ENCODE measurements around the gene NUDT4B. TPM values are rescaled to one million over a fixed set of nuclear protein-coding genes. Genes with fewer than 3 reads are reported as not detected.
"Not testable (repeated sequence)": the region's sequence is repeated elsewhere in the genome, so short reads cannot be mapped to it uniquely, and the experiment has no call there.

Gene NUDT4B
- total RNA-seq, result not detected
- polyA plus RNA-seq, result 1 to 10 TPM; 2.5 to 9.1 (median 4.6) TPM

- H3K27ac Mint-ChIP-seq; H3K9me3 ChIP-seq (ENCODE audit: control insufficient read depth in 2 of 2, low read length in 2 of 2); DNase-seq; H3K27me3 ChIP-seq (ENCODE audit: control insufficient read depth, insufficient read depth, low read length); H3K27me3 Mint-ChIP-seq; H3K36me3 Mint-ChIP-seq; H3K36me3 ChIP-seq (ENCODE audit: control insufficient read depth, insufficient read depth, low read length); H3K4me1 ChIP-seq (ENCODE audit: control insufficient read depth, insufficient read depth, low read length, poor library complexity, severe bottlenecking); H3K9me3 Mint-ChIP-seq; H3K27ac ChIP-seq (ENCODE audit: insufficient read depth, low read length, poor library complexity, severe bottlenecking); H3K4me3 ChIP-seq (ENCODE audit: low read depth, low read length); H3K4me3 Mint-ChIP-seq; H3K4me1 Mint-ChIP-seq: not testable (repeated sequence)
- ATAC-seq (ENCODE audit: low read depth in 2 of 2), result peak; percentile 56 to 59
These were observed at the start of gene NUDT4B for GRCh38 chr1:148748563-148749334. TSS of gene NUDT4B (plus strand) at chr1:148748774. CDS start at chr1:148748953, 179 bp downstream.

- not testable (repeated sequence) for H3K4me1 ChIP-seq (ENCODE audit: control insufficient read depth, insufficient read depth, low read length, poor library complexity, severe bottlenecking); H3K4me3 ChIP-seq (ENCODE audit: low read depth, low read length); H3K27ac Mint-ChIP-seq; H3K36me3 Mint-ChIP-seq; H3K27me3 ChIP-seq (ENCODE audit: control insufficient read depth, insufficient read depth, low read length); H3K27me3 Mint-ChIP-seq; H3K4me1 Mint-ChIP-seq; DNase-seq; H3K9me3 Mint-ChIP-seq; H3K27ac ChIP-seq (ENCODE audit: insufficient read depth, low read length, poor library complexity, severe bottlenecking); H3K36me3 ChIP-seq (ENCODE audit: control insufficient read depth, insufficient read depth, low read length); H3K9me3 ChIP-seq (ENCODE audit: control insufficient read depth in 2 of 2, low read length in 2 of 2); H3K4me3 Mint-ChIP-seq
- ATAC-seq (ENCODE audit: low read depth in 2 of 2), result peak; percentile 78 to 79
These were observed 49.2 kb upstream of the NUDT4B start for GRCh38 chr1:148699357-148699756.

GRCh38 chr1:148702242-148702641 is 46.3 kb upstream of the NUDT4B start:
- not testable (repeated sequence) for H3K27ac Mint-ChIP-seq

GRCh38 chr1:148703973-148704591 is 44.5 kb upstream of the NUDT4B start:
- not testable (repeated sequence) for ATAC-seq (ENCODE audit: low read depth in 2 of 2); H3K4me3 Mint-ChIP-seq; H3K27ac ChIP-seq (ENCODE audit: insufficient read depth, low read length, poor library complexity, severe bottlenecking); H3K4me3 ChIP-seq (ENCODE audit: low read depth, low read length); H3K27me3 Mint-ChIP-seq; H3K4me1 Mint-ChIP-seq; H3K36me3 Mint-ChIP-seq; H3K27me3 ChIP-seq (ENCODE audit: control insufficient read depth, insufficient read depth, low read length); H3K36me3 ChIP-seq (ENCODE audit: control insufficient read depth, insufficient read depth, low read length); DNase-seq; H3K9me3 ChIP-seq (ENCODE audit: control insufficient read depth in 2 of 2, low read length in 2 of 2); H3K27ac Mint-ChIP-seq; H3K4me1 ChIP-seq (ENCODE audit: control insufficient read depth, insufficient read depth, low read length, poor library complexity, severe bottlenecking); H3K9me3 Mint-ChIP-seq

More at GRCh38 chr1:148702242-148702641, 46.3 kb upstream of the NUDT4B start:
- not testable (repeated sequence) for H3K9me3 Mint-ChIP-seq; H3K36me3 Mint-ChIP-seq; DNase-seq; H3K36me3 ChIP-seq (ENCODE audit: control insufficient read depth, insufficient read depth, low read length); H3K4me1 Mint-ChIP-seq; H3K9me3 ChIP-seq (ENCODE audit: control insufficient read depth in 2 of 2, low read length in 2 of 2); H3K4me3 ChIP-seq (ENCODE audit: low read depth, low read length); ATAC-seq (ENCODE audit: low read depth in 2 of 2); H3K4me3 Mint-ChIP-seq; H3K27me3 ChIP-seq (ENCODE audit: control insufficient read depth, insufficient read depth, low read length); H3K27ac ChIP-seq (ENCODE audit: insufficient read depth, low read length, poor library complexity, severe bottlenecking); H3K27me3 Mint-ChIP-seq; H3K4me1 ChIP-seq (ENCODE audit: control insufficient read depth, insufficient read depth, low read length, poor library complexity, severe bottlenecking)

- H3K4me1 Mint-ChIP-seq; H3K36me3 Mint-ChIP-seq; H3K27ac Mint-ChIP-seq; H3K4me3 ChIP-seq (ENCODE audit: low read depth, low read length); H3K36me3 ChIP-seq (ENCODE audit: control insufficient read depth, insufficient read depth, low read length); H3K4me1 ChIP-seq (ENCODE audit: control insufficient read depth, insufficient read depth, low read length, poor library complexity, severe bottlenecking); H3K27ac ChIP-seq (ENCODE audit: insufficient read depth, low read length, poor library complexity, severe bottlenecking); H3K27me3 ChIP-seq (ENCODE audit: control insufficient read depth, insufficient read depth, low read length); H3K9me3 ChIP-seq (ENCODE audit: control insufficient read depth in 2 of 2, low read length in 2 of 2); H3K4me3 Mint-ChIP-seq; H3K27me3 Mint-ChIP-seq; H3K9me3 Mint-ChIP-seq; DNase-seq: not testable (repeated sequence)
- peak in 1 of 2 donors; percentile 28 for ATAC-seq (ENCODE audit: low read depth in 2 of 2)
These were observed 43.1 kb upstream of the NUDT4B start for GRCh38 chr1:148705316-148705948.

- H3K4me1 ChIP-seq (ENCODE audit: control insufficient read depth, insufficient read depth, low read length, poor library complexity, severe bottlenecking); H3K4me3 Mint-ChIP-seq: not testable (repeated sequence)
These were observed 39.7 kb upstream of the NUDT4B start for GRCh38 chr1:148708779-148709333.

GRCh38 chr1:148710772-148711523 is 37.6 kb upstream of the NUDT4B start:
- not testable (repeated sequence) for H3K27me3 ChIP-seq (ENCODE audit: control insufficient read depth, insufficient read depth, low read length); H3K4me1 ChIP-seq (ENCODE audit: control insufficient read depth, insufficient read depth, low read length, poor library complexity, severe bottlenecking); H3K36me3 Mint-ChIP-seq; H3K4me1 Mint-ChIP-seq; H3K36me3 ChIP-seq (ENCODE audit: control insufficient read depth, insufficient read depth, low read length); H3K4me3 Mint-ChIP-seq; DNase-seq; H3K27ac Mint-ChIP-seq; H3K27me3 Mint-ChIP-seq; H3K4me3 ChIP-seq (ENCODE audit: low read depth, low read length); H3K9me3 Mint-ChIP-seq; H3K9me3 ChIP-seq (ENCODE audit: control insufficient read depth in 2 of 2, low read length in 2 of 2); H3K27ac ChIP-seq (ENCODE audit: insufficient read depth, low read length, poor library complexity, severe bottlenecking)
- ATAC-seq (ENCODE audit: low read depth in 2 of 2), result peak; percentile 79 to 82

More at GRCh38 chr1:148708779-148709333, 39.7 kb upstream of the NUDT4B start:
- H3K4me1 Mint-ChIP-seq; H3K27me3 Mint-ChIP-seq; H3K4me3 ChIP-seq (ENCODE audit: low read depth, low read length); H3K27ac ChIP-seq (ENCODE audit: insufficient read depth, low read length, poor library complexity, severe bottlenecking); H3K36me3 ChIP-seq (ENCODE audit: control insufficient read depth, insufficient read depth, low read length); H3K27ac Mint-ChIP-seq; DNase-seq; H3K9me3 ChIP-seq (ENCODE audit: control insufficient read depth in 2 of 2, low read length in 2 of 2); ATAC-seq (ENCODE audit: low read depth in 2 of 2); H3K27me3 ChIP-seq (ENCODE audit: control insufficient read depth, insufficient read depth, low read length); H3K9me3 Mint-ChIP-seq; H3K36me3 Mint-ChIP-seq: not testable (repeated sequence)

All from CD4-positive, CD25-positive, alpha-beta regulatory T cell (primary cell).